AG10803 (cell line): ENCODE data around the gene SMPD3.

Source experiments
- DNase-seq: peaks from one replicate; pipeline ENCODE4 v3.0.0; 2010; ENCODE audit warnings: low read depth
- H3K4me3 ChIP-seq: 2 replicates; pipeline ENCODE4 v1.5.1; 2011; ENCODE audit warnings: mild to moderate bottlenecking, low read length, control low read depth
- TF ChIP-seq, protein P1 (sequence below): conservative IDR thresholded peaks from 2 replicates; pipeline ENCODE4 v1.5.1; 2011; ENCODE audit warnings: mild to moderate bottlenecking, low read length, control low read depth, inconsistent platforms

SMPD3 gene

DNA sequence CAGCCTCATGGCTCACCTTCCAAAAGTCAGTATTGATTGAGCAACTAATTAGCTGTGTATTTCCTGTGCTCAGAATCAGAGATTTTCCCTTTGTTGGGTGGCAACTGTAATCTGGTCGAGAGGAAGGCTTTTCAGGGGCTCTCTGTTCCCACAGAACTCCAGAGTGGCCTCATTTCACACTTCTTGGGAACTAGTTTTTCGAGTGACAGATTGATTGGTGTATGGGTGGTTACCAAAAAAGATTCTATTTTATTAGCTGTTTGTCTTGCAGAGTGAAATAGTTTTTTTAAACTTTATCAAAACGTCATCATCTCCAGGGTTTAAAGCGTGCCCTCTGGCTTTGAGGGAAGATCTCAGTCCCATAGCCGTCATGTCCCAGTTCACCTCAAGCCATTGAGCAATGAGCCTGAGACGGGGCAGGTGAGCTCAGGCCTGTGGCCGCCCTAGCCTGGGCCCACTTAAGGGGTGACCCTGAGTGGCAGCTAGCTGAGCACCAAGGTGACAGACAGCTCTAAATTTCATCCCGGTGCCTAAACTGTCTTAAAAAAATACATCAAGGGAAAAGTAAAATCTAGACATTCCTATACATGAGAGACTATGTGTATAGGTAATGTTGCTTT, 53.0 kb downstream of the SMPD3 start:
- DNase-seq: no peak
- TF ChIP-seq, protein P1, sequence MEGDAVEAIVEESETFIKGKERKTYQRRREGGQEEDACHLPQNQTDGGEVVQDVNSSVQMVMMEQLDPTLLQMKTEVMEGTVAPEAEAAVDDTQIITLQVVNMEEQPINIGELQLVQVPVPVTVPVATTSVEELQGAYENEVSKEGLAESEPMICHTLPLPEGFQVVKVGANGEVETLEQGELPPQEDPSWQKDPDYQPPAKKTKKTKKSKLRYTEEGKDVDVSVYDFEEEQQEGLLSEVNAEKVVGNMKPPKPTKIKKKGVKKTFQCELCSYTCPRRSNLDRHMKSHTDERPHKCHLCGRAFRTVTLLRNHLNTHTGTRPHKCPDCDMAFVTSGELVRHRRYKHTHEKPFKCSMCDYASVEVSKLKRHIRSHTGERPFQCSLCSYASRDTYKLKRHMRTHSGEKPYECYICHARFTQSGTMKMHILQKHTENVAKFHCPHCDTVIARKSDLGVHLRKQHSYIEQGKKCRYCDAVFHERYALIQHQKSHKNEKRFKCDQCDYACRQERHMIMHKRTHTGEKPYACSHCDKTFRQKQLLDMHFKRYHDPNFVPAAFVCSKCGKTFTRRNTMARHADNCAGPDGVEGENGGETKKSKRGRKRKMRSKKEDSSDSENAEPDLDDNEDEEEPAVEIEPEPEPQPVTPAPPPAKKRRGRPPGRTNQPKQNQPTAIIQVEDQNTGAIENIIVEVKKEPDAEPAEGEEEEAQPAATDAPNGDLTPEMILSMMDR: no peak
- no peak overlapping the region for H3K4me3 ChIP-seq

DNA sequence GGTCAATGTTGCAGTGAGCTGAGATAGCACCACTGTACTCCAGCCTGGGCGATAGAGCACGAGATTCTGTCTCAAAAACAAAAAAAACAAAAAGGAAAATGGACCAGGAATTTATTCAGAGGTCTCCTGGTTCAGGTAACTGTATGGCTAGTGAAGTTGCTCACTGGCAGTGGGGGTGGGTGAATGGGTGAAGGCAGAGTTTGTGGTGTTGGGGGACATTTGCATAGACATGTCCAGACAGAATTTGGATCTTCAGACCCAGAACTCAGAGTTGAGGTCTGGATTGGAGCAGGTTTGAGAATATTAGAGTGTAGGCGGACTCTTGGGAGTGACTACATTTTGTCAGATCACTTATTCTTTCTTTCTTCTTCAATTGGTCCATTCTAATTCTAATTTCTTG, 55.0 kb downstream of the SMPD3 start:
- no peak overlapping the region for H3K4me3 ChIP-seq
- no peak for DNase-seq
- TF ChIP-seq, protein P1: no peak

DNA sequence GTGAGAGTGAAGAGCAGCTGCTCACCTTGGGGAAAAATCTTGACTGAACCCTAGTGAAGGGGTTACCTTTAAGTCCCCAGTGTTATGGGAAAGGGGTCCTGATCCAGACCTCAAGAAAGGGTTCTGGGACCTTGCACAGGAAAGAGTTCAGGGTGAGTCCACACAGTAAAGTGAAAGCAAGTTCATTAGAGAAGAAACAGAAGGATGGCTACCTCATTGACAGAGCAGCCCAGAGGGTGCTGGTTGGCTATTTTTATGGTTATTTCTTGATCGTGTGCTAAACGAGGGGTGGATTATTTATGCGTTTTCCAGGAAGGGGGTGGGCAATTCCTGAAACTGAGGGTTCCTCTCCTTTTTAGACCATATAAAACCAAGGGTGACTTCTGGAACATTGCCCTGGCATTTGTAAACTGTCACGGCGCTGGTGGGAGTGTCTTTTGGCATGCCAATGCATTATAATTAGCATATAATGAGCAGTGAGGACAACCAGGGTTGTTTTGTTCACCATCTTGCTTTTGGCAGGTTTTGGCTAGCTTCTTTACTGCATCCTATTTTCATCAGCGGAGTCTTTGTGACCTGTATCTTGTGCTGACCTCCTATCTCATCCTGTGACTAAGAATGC, 58.4 kb downstream of the SMPD3 start:
- H3K4me3 ChIP-seq: no peak overlapping the region
- TF ChIP-seq, protein P1: no peak
- no peak for DNase-seq

DNA sequence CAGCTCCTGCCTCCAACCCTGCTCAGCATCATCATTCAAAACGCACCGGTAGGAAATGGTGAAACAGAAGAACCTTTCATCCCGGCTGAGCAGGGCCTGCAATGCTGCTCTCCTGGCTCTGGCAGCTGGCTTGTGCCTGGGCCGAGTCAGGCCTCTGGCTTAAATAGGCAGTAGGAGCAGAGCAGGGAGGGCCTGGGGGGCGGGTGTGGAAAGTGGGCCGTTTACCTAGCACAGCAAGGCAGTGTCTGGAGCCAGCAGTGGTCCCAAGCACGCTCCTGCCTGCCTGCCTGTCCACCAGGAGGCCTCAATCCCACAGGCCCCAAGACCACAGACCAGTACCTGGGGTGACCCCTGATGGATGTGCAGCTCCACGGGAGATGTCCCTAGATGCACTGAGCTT, 59.3 kb downstream of the SMPD3 start:
- no peak overlapping the region for H3K4me3 ChIP-seq
- DNase-seq: no peak
- TF ChIP-seq, protein P1: no peak

DNA sequence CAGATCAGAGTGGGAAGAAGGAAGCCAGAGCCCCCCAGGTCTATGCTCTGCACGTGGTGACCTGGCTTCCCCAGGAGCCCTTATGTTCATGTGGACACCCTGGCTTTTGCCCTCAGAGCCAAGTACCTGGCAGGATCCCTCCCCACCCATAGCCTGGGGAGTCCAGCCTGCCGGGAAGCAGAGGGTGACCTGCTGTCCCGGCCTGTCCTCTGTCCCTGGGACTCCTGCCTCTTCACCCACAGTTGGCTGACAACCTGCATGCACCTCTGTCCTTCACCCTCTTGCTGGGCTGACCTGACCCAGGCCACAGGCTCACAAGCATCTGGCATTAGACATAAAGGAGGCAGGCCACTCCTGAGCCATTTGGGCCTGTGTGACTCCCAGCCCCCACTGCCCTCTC, 60.2 kb downstream of the SMPD3 start:
- TF ChIP-seq, protein P1: no peak
- H3K4me3 ChIP-seq: no peak overlapping the region
- no peak for DNase-seq

DNA sequence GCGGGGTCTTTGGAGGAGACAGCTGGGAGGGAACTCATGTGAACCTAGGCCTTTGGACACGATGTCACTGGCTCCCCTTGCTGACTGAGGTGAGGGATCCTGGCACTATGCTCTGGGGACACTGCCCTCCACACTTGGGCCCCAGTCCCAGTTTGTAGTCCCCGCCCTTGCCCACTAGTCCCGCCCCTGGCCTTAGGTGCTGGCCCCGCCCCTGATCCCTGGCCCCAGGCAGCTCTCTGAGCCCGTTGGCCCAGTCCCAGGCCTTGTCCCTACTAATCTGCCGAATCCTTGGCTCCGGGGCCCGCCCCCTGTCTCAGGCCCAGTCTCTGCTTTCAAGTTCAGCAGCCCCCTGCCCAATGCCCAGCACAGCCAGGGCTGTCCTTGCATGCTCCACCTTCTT, 61.0 kb downstream of the SMPD3 start:
- no peak overlapping the region for H3K4me3 ChIP-seq
- no peak for DNase-seq
- TF ChIP-seq, protein P1: no peak

DNA sequence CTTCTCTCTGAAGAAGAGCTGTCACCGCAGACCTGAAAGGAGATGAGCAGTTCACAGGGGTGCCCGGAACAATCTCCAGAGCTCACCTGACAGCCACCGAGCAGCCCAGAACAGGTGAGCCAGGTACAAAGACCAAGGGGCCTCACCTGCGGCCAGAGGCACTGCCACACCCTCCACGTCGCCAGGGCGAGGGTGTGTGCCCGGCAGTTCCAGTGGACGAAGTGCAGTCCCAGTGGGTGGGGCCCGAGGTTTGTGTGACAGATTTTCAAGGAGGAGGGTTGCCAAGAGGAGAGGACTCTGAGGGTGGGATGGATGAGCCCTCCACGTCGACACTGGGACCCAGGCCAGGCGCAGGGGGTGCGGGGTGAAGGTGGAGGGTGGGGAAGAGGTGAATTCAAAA, 61.7 kb downstream of the SMPD3 start:
- TF ChIP-seq, protein P1: no peak
- no peak for DNase-seq
- no peak overlapping the region for H3K4me3 ChIP-seq
